GM19351 (cell line): ENCODE data around the gene CHD6.

Experiments
- ATAC-seq: cut with Tn5 transposase; IDR thresholded peaks from one replicate; pipeline ENCODE4 v1.9.1; 2021; ENCODE audit warnings: mild to moderate bottlenecking, moderate library complexity; ENCODE audit not compliant: unreplicated experiment

CHD6 gene

DNA sequence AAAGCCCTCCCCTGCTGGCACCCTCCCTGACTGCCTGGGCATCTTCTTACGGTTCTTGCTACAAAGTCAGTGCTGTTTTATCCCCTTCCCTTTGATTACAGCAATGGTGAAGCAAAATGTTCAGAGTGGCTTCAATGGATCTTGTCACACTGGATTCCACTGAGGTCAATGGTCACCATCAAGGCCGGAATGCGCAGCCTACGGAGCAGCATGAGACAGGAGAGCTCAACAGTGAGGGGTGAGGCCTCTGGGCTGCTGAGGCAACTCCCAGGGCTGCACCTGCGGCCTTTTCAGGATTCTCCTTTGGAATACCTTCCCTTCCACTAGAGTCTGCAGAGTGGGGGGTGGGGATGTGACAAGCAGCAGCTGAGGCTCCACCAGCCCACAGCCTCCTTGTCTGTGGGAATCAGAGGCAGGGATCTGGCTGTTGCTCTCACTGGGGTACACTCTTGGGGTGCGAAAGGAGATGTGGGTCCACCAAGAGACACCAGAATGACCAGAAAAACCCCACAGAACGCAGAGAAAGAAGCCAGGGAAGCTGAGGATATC lies 211.2 kb downstream of the CHD6 start:
- ATAC-seq = no peak

GRCh38 chr20:41406353-41406752 lies 211.8 kb downstream of the CHD6 start:
- no peak for ATAC-seq

- ATAC-seq = no peak
Measured at GRCh38 chr20:41405436-41405835, 212.7 kb downstream of the CHD6 start.

- no peak for ATAC-seq
Measured at GRCh38 chr20:41403604-41404003, 214.6 kb downstream of the CHD6 start.

DNA sequence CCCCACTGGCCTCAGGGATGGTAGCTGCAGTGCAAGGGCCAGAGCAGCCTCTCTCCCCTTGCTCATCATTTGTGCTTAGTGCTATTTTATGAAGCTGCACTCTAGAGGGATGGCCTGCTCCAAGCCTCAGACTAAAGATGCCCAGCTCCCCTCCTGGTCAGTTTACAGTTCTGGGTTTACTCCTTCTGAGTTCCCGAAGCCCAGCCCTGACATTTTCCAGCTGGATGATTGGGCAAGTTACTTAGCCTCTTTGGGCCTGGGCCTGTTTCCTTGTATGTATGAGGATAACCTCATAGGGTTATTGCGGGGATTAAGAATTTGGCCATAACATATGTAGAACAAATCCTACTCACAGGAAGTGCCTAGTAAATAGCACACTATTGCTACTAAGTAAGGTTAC lies 219.8 kb downstream of the CHD6 start:
- ATAC-seq = no peak

DNA sequence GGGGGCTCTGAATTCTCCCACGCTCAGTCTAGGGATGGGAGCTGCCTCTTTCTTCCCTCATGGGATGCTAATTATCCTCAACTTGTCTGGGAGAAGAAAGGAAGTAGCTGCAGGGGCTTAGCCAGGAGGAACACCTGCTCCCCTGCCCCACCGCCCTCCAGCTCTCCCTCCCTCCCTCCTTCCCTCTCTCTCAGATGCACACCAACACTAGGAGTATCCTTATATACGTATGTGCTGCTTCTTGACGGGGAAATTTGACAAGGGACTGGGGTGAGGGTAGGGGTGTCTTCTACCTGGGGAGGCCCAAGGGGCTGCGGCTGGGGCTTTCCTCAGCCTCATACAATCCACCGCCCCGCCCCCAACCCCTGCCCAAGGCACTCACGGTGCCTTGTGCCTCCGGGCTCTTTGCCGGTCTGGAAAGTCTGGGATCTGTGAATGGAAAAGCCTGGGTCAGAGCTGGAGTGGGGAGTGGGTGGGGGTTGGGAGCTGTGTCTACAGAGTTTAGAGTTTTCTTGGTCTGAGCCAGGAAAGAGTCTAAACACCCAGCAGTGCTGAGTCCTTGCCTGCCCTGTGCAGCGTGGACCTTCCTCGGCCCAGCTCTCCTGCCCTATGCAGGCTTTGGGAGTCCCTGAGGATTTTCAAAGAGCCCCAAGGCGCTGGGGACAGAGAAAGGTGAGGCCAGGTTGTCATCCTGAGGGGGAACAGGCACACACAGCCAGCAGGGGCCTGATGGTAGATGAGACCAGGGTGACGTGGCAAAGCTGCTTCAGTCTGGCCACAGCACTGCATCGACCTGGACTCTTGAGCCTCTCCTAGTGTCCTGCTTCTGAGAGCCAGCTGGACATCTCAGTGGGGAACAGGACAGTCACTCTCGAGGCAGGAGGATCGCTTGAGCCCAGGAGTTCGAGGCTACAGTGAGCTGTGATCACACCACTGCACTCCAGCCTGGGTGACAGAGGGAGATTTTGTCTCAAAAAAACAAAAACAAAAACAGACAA lies 222.2 kb downstream of the CHD6 start:
- no peak for ATAC-seq

DNA sequence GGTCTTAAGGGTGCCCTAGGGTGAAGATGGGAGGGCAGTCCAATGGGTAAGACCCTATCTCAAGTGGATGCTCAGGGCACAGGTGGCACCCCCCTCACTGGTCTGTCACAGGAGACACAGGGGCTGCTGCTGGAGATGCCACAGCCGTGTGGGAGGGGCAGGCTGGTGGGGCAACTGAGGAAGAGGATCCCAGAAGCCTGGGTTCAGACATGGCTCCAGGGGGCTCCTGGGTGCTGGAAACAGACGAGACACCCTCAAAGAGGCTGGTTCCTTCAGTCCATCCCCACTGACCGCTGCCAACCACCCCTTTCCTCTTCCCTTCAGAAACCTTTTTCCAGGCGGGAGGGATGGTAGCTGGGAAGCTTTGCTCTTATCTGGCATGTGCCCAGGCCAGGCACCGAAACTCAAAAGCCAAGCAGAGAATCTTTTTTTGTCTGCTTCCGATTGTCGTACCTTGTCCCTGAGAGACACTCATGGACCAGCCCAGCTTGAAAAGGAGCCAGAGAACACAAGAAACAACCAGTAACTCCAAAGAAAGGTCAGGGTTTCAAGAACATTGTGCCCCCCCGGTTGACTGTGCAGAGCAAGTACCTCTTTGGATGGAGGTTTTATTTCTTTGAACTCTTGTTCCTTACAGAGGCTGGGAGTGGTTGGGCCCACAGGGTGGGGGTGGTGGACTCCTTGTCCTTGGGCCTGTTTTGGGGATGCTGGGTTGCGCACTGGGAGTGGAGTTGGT lies 223.1 kb downstream of the CHD6 start:
- no peak for ATAC-seq

- no peak for ATAC-seq
Measured at GRCh38 chr20:41394081-41394480, 224.1 kb downstream of the CHD6 start.

GRCh38 chr20:41393705-41394066 lies 224.5 kb downstream of the CHD6 start:
- ATAC-seq = no peak

GRCh38 chr20:41392871-41393704 lies 225.1 kb downstream of the CHD6 start:
- no peak for ATAC-seq

DNA sequence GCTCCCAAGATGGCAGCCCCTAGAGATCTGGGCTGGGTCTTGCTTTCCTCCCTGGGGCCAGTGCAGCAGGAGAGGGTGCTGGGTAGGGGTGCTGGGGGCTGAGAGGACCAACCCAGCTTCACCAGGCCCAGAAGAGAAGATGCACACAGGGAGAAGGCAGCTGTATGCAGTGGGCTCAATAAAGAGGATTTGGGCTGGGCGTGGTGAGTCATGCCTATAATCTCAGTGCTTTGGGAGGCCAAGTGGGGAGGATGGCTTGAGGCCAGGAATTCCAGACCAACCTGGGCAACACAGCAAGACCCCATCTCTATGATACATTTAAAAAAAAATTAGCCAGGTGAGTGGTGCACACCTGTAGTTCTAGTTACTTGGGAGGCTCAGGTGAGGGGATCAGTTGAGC lies 225.9 kb downstream of the CHD6 start:
- ATAC-seq = no peak

DNA sequence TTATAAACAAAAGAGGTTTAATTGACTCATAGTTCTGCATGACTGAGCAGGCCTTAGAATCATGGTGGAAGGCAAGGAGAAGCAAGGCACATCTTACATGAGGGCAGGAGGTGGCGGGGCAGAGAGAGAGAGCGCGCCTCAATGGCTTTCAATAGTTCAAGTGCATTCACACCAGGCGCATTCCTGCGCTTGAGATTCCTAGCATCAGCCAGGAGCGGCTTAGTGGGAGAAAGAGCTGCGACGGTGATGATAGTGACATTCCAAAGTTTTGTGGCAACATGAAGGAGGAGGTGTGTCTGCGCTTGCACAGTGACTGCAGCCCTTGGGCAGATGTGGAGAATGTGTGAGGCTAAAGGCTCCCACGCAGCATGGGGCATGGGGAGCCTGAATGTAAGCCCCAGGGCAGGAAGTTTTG lies 226.6 kb downstream of the CHD6 start:
- no peak for ATAC-seq

DNA sequence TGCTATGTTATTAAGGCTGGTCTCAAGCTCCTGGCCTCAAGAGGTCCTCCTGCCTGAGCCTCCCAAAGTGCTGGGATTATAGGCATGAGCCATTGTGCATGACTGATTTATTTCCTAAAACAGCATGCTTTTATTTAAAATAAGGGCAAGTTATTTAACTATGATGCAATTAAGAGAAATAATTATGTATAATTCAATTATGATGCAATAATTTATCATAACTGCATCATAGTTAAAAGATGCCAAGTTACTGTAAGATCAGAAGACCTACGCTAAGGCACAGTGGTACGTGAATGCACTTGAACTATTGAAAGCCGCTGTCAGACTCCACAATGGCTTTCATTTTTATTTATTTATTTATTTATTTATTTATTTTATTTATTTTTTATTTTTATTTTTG lies 227.3 kb downstream of the CHD6 start:
- no peak for ATAC-seq

GRCh38 chr20:41387444-41387851 lies 230.7 kb downstream of the CHD6 start:
- no peak for ATAC-seq

- ATAC-seq = no peak
Measured at GRCh38 chr20:41386502-41387427, 231.4 kb downstream of the CHD6 start.

DNA sequence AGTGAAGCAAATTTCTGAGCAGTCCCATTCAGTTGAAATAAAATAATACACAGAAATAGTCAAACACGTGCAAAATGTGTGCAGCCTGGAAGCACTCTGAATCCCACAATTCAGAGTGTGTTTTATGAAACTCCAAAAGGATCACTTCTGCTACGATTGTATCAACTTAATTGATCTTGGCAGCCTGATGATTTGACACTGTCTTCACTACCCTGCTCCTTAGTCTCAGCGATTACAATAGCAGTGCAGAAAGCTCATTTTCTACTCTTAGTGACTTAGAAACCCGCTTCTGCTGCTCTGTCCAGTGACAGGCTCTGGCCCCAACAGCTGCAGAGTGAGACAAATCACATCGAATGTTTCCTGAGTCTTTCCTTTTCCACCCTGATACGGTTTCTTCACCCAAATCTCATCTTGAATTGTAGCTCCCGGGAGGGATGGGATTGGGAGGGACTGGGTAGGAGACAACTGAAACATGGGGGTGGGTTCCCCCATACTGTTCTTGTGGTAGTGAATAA lies 235.3 kb downstream of the CHD6 start:
- ATAC-seq = no peak

DNA sequence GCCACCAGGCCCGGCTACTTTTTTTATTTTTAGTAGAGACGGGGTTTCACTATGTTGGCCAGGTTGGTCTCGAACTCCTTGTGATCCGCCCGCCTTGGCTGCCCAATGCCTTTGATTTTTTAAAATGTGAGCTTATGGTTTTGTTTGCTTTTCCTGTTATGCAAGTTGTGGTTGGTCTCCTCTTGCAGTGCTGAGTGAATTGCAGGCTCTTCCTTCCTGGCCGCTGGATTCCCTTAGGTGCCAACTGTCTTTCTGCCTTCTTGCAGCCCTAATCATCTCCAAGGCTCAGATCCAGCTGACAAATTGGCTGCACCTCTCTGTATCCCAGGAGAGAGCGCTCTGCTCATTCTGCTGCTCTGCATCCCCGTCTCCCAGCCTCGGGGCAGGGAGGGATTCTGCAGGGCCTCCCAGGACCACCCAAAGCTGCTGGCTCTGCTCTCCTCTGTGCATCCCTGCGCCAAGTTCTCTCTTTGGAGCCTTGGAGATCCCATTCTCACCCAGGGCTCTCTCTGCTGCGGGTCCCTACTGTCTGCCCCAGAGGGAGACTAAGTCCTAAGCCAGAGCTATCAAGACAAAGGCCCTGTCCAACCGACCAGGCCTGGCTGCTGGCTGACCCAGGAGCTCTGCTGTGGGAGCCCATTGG lies 237.5 kb downstream of the CHD6 start:
- ATAC-seq = no peak

GRCh38 chr20:41379551-41379950 lies 238.6 kb downstream of the CHD6 start:
- no peak for ATAC-seq

GRCh38 chr20:41377275-41377674 lies 240.9 kb downstream of the CHD6 start:
- ATAC-seq = no peak
